AG09319 (cell line): ENCODE data around the gene TRIM8.

Experiments used
- DNase-seq: peaks from one replicate; pipeline ENCODE4 v3.0.0-alpha.2; 2010; ENCODE audit warnings: low read depth; ENCODE audit errors: extremely low read depth
- CTCF ChIP-seq: IDR thresholded peaks from 2 replicates; pipeline ENCODE4 v1.5.1; 2011; ENCODE audit warnings: low read depth, mild to moderate bottlenecking, inconsistent platforms, low read length, moderate library complexity

Gene TRIM8

GRCh38 chr10:102633287-102633686, 11.0 kb upstream of the TRIM8 start:
- no peak for DNase-seq
- TF ChIP-seq CTCF = no peak

- DNase-seq = no peak
- TF ChIP-seq CTCF = no peak
Measured at GRCh38 chr10:102633848-102634247, 10.4 kb upstream of the TRIM8 start.

GRCh38 chr10:102634686-102635085, 9.6 kb upstream of the TRIM8 start:
- no peak for TF ChIP-seq CTCF
- DNase-seq = no peak

GRCh38 chr10:102635377-102635776, 8.9 kb upstream of the TRIM8 start:
- TF ChIP-seq CTCF = no peak
- DNase-seq = no peak

GRCh38 chr10:102639537-102639936, 4.7 kb upstream of the TRIM8 start:
- no peak for DNase-seq
- TF ChIP-seq CTCF = no peak

GRCh38 chr10:102641402-102641801, 2.9 kb upstream of the TRIM8 start:
- no peak for TF ChIP-seq CTCF
- no peak for DNase-seq

GRCh38 chr10:102641880-102642735, 2.2 kb upstream of the TRIM8 start:
- TF ChIP-seq CTCF = no peak
- DNase-seq = peak; percentile 94
